Neural progenitor cell (in vitro differentiated cells): Measurements from ENCODE around the gene TACR1.

ENCODE experiments used
- CTCF ChIP-seq: fragments of 200-600 bp; sonication (generic); IDR thresholded peaks from 2 replicates; pipeline ENCODE4 v1.5.1; 2017; ENCODE audit warnings: antibody characterized with exemption, mild to moderate bottlenecking
- EZH2phosphoT487 ChIP-seq: fragments of 200-600 bp; sonication (generic); IDR thresholded peaks from 2 replicates; pipeline ENCODE4 v1.6.1; 2017; ENCODE audit warnings: antibody characterized with exemption

DNA sequence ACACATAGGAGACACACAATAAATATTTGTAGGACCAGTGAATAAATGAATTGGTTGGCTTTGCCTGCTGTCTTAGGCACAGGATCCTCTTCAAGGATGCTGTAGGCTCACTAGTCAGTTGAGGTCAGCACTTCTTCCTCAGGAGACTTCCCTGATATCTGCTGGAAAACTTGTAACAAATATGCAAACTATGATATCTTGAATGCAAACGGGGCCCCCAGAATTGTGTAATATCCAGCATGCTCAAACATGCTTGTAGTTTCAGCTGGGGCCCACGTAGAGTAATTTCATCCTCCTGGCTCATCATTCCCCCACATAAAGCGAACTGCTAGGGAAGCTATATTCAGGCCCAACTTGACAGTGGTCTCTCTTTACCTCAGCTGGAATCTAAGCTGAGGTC, 197.3 kb downstream of the TACR1 start:
- TF ChIP-seq CTCF (no peak), EZH2phosphoT487 (no peak)
